Esophagus muscularis mucosa (tissue), 4 donors: Measurements from ENCODE around the gene RNF144A. TPM values are rescaled to one million over a fixed set of nuclear protein-coding genes. Genes with fewer than 3 reads are reported as not detected.
"Not testable (repeated sequence)": the region's sequence is repeated elsewhere in the genome, so short reads cannot be mapped to it uniquely, and the experiment has no call there.

ENCODE experiments used
- DNase-seq: peaks from one replicate; pipeline ENCODE4 v3.0.0-alpha.2; 2017; ENCODE audit errors: extremely low spot score
- H3K27ac ChIP-seq, 4 donors: fragments of 200-600 bp; sonication (generic); replicated peaks in 1 of 4; 1 replicate in 3 of 4; 2 replicates in 1 of 4; pipeline ENCODE4 v1.5.1; 2016 to 2019; ENCODE audit warnings: mild to moderate bottlenecking in 1 of 4
- H3K27me3 ChIP-seq, 4 donors: fragments of 200-600 bp; sonication (generic); one replicate each; pipeline versions ENCODE4 v1.5.1 to v1.6.0; 2016 to 2019
- H3K36me3 ChIP-seq, 4 donors: fragments of 200-600 bp; sonication (generic); one replicate each; pipeline ENCODE4 v1.5.1; 2016 to 2019
- H3K4me1 ChIP-seq, 4 donors: fragments of 200-600 bp; sonication (generic); one replicate each; pipeline ENCODE4 v1.5.1; 2016 to 2019
- H3K4me3 ChIP-seq, 4 donors: fragments of 200-600 bp; sonication (generic); 1 replicate in 2 of 4; 2 replicates in 2 of 4; pipeline ENCODE4 v1.5.1; 2016 to 2019; ENCODE audit warnings: mild to moderate bottlenecking in 4 of 4, moderate library complexity in 1 of 4
- H3K9me3 ChIP-seq, 4 donors: fragments of 200-600 bp; sonication (generic); 1 replicate in 3 of 4; 2 replicates in 1 of 4; pipeline ENCODE4 v1.5.1; 2016 to 2019
- CTCF ChIP-seq, 3 experiments: fragments of 200-600 bp in 2 of 3; fragments of 450-650 bp in 1 of 3; sonication (generic) in 2 of 3; IDR thresholded peaks; one replicate each; pipeline ENCODE4 v1.5.1; 2017 to 2019; ENCODE audit warnings: antibody characterized with exemption in 3 of 3, mild to moderate bottlenecking in 2 of 3, moderate library complexity in 1 of 3
- EP300 ChIP-seq: sonication (generic); formaldehyde crosslinking; IDR thresholded peaks from one replicate; pipeline ENCODE4 v1.6.1; 2017; ENCODE audit warnings: antibody characterized with exemption
- POLR2A ChIP-seq: fragments of 450-650 bp; IDR thresholded peaks from one replicate; pipeline ENCODE4 v1.6.1; 2017; ENCODE audit warnings: antibody characterized with exemption, moderate library complexity, mild to moderate bottlenecking, low read depth
- POLR2AphosphoS5 ChIP-seq, 2 donors: sonication (generic); formaldehyde crosslinking; IDR thresholded peaks; one replicate each; pipeline ENCODE4 v1.6.1; 2017; ENCODE audit warnings: antibody characterized with exemption in 2 of 2
- WGBS: methylation state at CpG from one replicate; pipeline ENCODE4 v1.1.5; 2018; 5-methylcytosine and 5-hydroxymethylcytosine counted together
- intact Hi-C: fragments of 100-400 bp; cut with DNase I; formaldehyde crosslinking; loops from one replicate; pipeline ENCODE4 v1.15.1; 2023
- total RNA-seq, 4 donors: library from RNA; depleted of rRNA; stranded (reverse); fragments of >200 nt; gene quantifications; one replicate each; pipeline versions ENCODE4 v1.1.0 to v1.2.1, GENCODE V29; 2016

Gene RNF144A
- total RNA-seq, 4 donors from 2014 or later, result 5.4 to 10.8 (median 8.8) TPM

DNA sequence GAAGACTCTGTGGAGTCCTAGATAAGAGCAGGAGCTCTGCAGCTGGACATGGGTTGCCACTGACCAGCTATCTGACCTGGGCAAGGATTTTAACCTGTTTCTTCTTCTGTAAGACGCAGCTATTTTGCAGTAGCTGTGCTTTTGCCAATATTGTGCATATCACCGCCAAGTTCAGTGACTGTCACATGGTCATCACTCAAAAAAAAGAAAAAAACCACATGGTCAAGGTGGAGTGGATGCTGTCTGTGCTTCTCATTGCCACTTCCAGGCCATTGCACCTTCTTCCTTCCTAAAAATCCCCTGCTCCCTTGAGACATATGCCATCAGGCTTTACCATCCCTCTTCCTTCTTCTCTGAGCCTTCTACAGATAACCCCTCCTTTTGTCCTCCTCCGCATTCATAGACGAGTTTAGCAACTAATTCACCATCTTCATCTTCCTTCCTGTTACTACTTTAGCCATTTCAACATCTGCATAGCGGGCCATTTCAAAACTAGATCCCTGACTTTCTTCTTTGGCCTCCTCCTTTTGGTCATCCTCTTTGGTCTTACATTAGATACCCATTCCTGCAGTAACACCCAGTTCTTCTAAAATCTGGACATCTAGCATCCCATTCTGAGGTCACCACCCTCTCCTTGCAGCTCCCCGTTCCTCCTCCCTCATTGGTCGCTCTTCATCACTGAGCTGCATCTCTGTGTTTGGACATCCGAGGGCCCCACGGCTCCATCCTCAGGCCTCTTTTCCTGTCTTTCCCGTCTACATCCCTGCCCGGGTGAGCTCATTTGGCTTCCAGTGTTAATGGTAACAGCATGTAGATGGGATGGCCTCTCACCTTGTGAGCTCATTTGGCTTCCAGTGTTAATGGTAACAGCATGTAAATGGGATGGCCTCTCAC, 17.8 kb downstream of the RNF144A start:
- H3K9me3 ChIP-seq, result no peaks in the 10 kb centered on the region
- intact Hi-C loops, result no loop called here
- DNase-seq, result peak; percentile 31
- no peak overlapping the region for H3K4me3 ChIP-seq
- 83% methylated on average over 11 of the region's 11 CpGs for WGBS
- no peaks in the 10 kb centered on the region for H3K27me3 ChIP-seq
- H3K4me1 ChIP-seq, result peaks cover 0 to 6% (median under 1%) of the 10 kb centered on the region in 4 donors
- TF ChIP-seq POLR2A, result no peak
- no peak for TF ChIP-seq POLR2AphosphoS5 (IDR thresholded peaks at IDR 0.05)
- TF ChIP-seq CTCF (IDR thresholded peaks at IDR 0.05), result no peak
- TF ChIP-seq EP300, result no peak
- H3K36me3 ChIP-seq, result no peaks in the 10 kb centered on the region
- no peak overlapping the region for H3K27ac ChIP-seq

DNA sequence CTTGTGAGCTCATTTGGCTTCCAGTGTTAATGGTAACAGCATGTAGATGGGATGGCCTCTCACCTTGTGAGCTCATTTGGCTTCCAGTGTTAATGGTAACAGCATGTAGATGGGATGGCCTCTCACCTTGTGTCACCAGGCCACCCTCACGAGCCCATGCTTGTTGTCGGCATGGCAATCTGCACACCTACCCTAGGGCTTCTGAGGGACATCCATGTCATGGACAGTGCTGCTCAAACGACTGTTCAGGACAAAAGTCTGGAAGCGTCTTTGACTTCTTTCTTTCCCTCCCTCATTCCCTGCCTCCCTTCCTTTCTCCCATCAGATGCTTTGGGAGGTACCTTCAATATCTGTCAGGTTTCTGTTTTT, 18.4 kb downstream of the RNF144A start:
- 92% methylated on average over 4 of the region's 4 CpGs for WGBS
- H3K27me3 ChIP-seq, H3K36me3 ChIP-seq, H3K4me3 ChIP-seq, H3K27ac ChIP-seq, intact Hi-C loops, H3K9me3 ChIP-seq, H3K4me1 ChIP-seq, DNase-seq: not testable (repeated sequence)

DNA sequence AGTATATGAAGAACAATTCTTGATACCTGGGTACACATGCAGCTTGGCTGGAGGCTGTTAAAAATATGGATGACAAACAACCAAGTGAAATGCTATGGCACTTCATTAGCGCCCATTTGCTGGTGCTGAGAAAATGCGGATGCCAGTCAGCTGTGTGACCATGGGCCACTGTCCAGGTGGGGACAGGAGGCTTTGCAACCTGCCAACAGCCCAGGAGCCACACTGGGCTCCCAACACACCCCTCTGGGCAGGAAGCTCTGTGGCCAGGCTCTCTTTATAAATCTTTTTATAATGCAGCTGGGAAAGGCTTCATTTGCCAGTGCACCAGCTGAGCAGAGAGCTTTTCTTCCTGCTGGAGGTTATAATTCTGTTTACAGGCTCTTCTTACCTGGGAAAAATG, 19.9 kb downstream of the RNF144A start:
- Histone ChIP-seq H3K27ac (no peak overlapping the region), H3K36me3 (peaks cover 0 to 14% (median 4%) of the 10 kb centered on the region in 4 donors), H3K27me3 (no peaks in the 10 kb centered on the region), H3K4me3 (no peak overlapping the region), H3K9me3 (no peaks in the 10 kb centered on the region), H3K4me1 (peaks cover 0 to 6% (median 0%) of the 10 kb centered on the region in 4 donors)
- DNase-seq, result peak; percentile 62
- intact Hi-C loops, result no loop called here
- WGBS, result 100% methylated on average over 2 of the region's 2 CpGs
- TF ChIP-seq POLR2A, result no peak
- no peak for TF ChIP-seq CTCF (IDR thresholded peaks at IDR 0.05)
- no peak for TF ChIP-seq POLR2AphosphoS5 (IDR thresholded peaks at IDR 0.05)
- TF ChIP-seq EP300, result no peak

DNA sequence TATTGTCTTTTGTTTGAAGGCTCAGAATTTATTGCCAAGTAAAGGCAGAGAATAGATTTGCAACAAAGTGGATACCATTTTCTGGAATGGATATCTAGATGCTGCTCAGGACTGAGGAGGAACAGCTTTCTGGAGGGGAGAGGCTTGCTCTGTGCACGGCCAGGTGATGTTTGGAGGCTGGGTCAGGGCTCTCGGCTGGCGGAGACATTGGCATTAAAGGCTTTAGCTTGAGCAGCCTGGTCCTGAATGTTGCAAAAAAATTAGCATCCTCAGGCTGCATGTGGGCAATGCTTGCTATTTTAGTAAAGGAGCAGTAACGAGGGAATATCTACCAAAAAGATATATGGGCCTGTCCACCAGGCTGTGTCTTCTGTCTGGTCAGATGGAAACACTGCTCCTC, 20.4 kb downstream of the RNF144A start:
- Histone ChIP-seq H3K27ac (no peak overlapping the region), H3K27me3 (no peaks in the 10 kb centered on the region), H3K4me1 (peaks cover 0 to 6% (median 0%) of the 10 kb centered on the region in 4 donors), H3K4me3 (no peak overlapping the region), H3K9me3 (no peaks in the 10 kb centered on the region), H3K36me3 (peaks cover 0 to 18% (median 6%) of the 10 kb centered on the region in 4 donors)
- peak; percentile 72 for DNase-seq
- no peak for TF ChIP-seq EP300
- no peak for TF ChIP-seq POLR2A
- no peak for TF ChIP-seq CTCF (IDR thresholded peaks at IDR 0.05)
- TF ChIP-seq POLR2AphosphoS5 (IDR thresholded peaks at IDR 0.05), result no peak
- intact Hi-C loops, result no loop called here
- 82% methylated on average over 4 of the region's 4 CpGs for WGBS

- 90% methylated on average over 2 of the region's 2 CpGs for WGBS
- Histone ChIP-seq H3K36me3 (peaks cover 0 to 30% (median 9%) of the 10 kb centered on the region in 4 donors), H3K4me3 (no peak overlapping the region), H3K27me3 (no peaks in the 10 kb centered on the region), H3K4me1 (peaks cover 0 to 8% (median under 1%) of the 10 kb centered on the region in 4 donors), H3K27ac (no peak overlapping the region), H3K9me3 (no peaks in the 10 kb centered on the region)
- TF ChIP-seq CTCF (IDR thresholded peaks at IDR 0.05) (no peak), POLR2AphosphoS5 (IDR thresholded peaks at IDR 0.05) (no peak), EP300 (no peak), POLR2A (no peak)
- intact Hi-C loops, result no loop called here
- DNase-seq, result no peak
Measured at GRCh38 chr2:6939071-6939470, 21.9 kb downstream of the RNF144A start.
